ENCODE results near the gene PLEKHA6.

DNA sequence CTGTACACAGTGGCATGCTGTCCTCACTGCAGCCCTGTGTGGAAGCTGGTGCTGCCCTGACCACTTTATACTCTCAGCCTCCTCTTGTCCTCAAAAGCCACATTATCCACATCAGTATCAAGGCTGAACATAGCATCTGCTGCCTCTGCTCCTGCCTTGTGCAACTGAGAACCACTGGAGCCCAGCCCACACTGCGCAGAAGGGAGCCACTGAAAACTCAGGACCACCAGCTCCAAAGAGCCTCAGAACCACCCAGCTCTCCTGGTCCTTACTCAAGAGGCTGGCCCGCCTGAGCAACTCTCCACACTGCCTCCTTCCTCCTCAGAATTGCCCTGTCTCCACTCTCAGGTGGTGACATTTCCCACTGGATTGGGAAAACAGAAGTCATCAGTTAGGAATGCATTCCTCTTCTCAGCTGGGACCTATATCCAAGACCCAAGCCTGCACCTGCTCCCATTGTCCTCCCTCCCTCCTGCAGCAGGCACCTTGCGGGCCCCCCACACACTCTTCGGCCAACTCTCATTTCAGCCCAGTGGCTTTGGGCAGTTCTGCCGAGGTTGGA is 156.4 kb downstream of the PLEKHA6 start:
- TF ChIP-seq, protein P1, sequence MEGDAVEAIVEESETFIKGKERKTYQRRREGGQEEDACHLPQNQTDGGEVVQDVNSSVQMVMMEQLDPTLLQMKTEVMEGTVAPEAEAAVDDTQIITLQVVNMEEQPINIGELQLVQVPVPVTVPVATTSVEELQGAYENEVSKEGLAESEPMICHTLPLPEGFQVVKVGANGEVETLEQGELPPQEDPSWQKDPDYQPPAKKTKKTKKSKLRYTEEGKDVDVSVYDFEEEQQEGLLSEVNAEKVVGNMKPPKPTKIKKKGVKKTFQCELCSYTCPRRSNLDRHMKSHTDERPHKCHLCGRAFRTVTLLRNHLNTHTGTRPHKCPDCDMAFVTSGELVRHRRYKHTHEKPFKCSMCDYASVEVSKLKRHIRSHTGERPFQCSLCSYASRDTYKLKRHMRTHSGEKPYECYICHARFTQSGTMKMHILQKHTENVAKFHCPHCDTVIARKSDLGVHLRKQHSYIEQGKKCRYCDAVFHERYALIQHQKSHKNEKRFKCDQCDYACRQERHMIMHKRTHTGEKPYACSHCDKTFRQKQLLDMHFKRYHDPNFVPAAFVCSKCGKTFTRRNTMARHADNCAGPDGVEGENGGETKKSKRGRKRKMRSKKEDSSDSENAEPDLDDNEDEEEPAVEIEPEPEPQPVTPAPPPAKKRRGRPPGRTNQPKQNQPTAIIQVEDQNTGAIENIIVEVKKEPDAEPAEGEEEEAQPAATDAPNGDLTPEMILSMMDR (IDR thresholded peaks at IDR 0.05; ENCODE audit: low read length) = no peak
- no peak for TF ChIP-seq EZH2 (optimal IDR thresholded peaks at IDR 0.05; ENCODE audit: low read depth, low read length)
- no peak for TF ChIP-seq EZH2phosphoT487 (IDR thresholded peaks at IDR 0.05; ENCODE audit: low read length)

All from MM.1S (cell line).